DMS53 treated with DMSO at 0.1 percent for 48 hours (cell line): ENCODE results near the gene SKP1.

Experiments used
- DNase-seq: peaks from one replicate; lab custom pipeline; 2025; ENCODE audit not compliant: unreplicated experiment; lab: John Stamatoyannopoulos, UW

The SKP1 gene

DNA sequence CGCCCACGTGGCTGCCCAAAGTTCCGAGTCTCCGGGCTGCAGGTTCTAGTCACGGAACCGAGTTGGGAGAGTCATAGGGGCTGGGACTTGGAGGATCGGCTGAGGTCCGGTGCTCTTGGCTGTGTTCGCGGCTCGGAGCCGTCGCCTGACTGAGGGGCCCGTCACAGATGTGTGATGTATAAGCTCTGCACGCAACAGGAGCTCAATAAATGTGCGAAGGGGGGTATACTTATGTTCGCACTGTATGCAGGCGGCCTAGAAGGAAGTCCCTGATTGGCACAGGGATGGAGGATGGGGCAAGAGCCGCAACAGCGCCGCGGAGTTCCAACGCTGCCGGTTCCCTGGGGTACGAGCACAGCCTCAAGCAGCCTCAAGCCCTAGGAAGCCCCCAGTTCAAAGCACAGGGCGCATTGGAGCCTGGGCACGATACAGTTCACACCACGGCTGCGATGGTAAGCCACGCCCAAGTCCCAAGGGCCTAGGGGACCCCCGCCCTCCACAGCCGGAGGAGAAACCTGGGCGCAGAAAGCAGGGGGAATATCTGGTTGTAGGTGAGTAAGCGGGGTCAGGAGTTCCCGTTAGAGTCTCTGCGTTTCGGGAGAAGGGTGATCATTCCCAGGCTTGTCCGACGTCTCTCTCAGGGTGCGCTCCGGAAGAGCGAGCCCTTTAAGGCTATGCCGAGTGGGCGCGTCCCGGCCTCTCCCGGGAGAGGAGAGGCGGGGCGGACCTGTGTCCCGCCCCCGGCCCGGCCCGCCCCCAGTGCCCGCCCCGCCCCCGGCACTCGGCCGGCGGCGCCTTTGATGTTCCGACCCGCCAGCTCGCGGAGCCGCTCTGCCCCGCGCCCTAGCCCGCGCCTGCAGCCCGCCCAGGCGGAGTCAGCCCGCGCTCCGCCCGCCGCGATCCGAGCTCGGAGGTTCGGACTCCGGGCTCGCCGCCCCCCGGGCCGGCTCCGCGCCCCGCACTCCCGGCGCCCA lies 62.6 kb downstream of the SKP1 start, which contains the start of gene TCF7:
Gene TCF7, plus strand, starts transcription at position 780 of the 974 bp plus-strand sequence. CDS start 226 bp downstream, outside the sequence.
- peak; percentile 57 for DNase-seq

DNA sequence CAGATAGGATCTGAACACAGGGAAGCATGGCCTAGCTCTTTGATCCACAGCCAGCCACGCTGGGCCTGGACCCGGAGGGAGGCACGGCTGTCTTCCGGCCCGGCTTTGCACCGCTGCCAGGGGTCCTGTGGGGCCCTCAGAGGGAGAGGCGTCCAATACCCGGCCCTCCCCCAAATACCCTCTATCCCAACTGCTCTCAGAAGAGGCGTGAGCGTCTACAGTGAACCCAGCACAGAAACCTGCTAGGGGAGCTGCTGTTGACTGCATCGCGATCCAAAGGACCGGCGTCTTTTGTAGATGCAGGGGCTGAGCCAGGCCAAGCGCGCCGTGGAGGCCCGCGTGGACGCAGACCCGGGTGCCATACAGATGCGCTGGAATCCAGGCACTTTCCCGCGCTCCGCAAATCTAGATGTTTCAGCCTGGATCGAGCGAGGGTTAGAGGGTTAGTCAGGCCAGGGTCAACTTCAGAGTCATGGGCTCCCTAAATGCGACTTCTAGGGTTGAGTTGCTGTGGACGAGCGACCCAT lies 63.3 kb downstream of the SKP1 start:
- DNase-seq: no peak

DNA sequence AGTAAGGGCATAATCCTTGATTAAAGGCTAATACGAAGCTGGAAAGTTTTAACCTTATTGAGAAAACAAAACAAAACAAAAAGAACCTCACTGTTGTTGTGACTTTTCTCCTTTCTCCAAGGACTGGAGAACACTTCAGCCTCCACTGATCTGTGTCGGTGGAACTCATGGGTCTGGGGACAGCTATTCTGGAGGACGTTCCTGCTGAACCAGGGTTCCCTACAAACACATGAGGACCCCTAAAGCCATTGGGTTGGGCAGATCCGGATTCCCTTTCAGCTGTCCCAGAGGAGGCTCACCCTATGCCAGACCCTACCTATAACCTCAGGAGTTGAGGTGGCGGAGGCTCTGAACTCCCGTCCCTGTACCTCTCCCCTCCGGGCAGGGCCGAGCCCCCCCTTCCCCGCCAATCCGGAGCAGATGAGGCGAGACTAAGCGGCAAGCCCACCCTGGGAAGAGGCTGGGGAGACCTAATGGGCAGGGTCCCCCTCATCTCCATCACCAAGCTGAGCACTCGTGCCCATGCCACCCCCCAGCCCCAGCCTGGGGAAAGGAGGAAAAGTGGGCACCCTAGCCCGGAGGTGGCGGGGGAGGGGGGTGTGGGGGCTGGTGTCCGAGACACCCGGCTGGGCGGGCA lies 63.9 kb downstream of the SKP1 start:
- no peak for DNase-seq

DNA sequence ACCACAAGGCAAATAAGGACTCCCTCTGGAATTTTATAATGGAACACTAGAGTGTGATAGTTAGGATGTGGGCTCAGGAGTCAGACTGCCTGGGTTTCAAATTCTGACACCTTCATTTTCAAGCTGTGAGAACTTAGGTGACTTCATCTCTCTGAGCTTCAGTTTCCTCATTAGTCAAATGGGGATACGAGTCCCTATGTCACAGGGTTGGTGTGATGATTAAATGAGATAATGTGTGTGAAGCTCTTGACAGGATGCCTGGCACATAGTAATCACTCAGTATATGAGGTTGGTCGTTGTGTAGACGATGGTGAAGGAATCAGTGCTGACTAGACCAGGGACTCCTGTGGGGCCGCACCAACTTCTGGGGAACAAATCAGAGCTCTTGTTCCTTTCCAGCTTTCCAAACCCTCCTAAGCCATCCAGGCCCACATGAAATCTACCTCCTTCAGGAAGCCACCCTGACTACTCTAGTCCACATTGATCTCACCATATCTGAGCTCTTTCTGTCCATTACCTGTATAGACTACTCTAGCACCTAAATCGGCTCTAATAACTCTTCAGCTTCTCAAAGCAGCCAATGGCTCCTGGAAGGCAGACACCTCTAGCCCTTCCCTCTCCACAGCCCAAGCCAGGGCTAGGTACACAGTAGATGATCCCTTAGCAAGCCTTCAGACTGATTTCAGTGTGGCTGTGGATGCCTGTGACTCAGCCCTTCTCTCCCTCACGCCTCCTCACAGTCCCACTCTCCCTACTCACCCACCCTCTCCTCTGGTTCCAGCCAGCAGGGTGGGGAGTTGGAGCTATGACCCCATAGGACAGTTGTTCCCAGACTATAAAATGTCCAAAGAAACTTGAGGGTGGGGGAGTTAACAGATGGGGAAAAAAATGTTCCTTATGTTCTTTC lies 64.8 kb downstream of the SKP1 start:
- DNase-seq: no peak

DNA sequence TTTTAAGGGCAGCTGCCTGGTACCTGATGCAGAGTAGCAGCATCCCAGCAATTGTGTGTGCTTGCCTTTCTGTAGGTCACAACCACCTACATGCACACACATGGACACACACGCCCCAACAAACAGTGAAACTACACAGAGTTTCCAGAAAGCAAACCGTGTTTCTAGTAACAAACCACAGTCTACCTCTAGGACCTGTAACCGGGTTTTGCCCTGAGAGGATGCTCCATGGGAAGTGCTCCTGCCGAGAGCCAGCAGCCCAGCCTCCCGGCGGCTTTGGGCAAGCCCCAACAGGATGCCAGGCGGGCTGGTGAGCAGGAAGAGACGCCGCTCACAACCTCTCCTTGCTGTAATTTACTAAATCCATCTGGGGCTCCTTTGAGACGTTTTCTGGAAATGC lies 66.4 kb downstream of the SKP1 start:
- no peak for DNase-seq

DNA sequence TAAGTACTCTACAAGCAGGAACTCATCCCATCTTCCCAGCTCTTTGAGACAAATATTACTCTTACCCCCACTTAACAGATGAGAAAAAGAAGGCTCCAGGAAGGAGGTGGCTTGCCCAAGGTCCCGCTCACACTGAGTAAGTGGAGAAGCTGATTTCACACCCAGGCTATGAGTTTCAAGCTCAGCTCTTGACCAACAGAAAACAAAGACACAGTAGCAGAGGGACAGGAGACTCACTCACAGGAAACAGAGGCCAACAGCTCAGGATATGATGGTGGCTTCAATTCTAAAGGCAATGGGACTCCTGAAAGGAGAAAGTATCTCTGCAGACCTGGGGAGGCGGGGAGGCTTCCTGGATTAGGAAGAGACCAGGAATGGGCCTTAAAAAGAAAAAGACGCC lies 69.0 kb downstream of the SKP1 start:
- DNase-seq: no peak

DNA sequence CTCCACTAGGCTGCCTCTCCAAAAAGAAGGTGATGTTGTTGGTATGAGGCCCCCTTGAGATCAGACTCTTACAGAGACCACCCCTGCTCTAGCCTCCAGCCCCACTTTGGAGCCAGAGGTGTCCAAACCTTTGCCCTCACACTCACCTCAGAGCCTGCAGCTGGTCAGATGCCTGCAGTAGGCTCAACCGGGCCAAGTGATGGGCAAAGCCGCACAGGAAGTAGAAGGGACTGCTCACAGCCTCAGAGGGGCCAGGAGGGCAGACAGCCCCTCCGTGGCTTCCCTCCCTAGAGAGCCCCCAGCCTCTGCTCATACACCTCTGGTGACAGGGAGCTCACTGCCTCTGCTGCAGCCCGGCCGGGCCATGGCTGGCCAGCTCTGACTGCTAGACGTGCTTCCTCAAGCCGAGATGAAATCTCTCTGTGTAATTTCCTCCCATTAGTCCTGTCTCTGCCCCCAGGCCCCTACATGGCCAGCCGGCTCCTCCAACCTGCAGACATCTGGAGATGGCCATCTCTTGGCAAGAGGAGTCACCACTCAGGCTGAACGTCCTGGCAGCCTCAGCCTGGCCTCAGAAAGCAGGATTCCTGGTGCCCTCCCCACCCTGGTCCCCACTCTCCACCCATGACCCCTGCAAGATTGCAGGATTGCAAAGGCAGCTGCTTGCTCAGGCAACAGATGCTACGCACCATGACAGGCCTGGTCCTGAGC lies 69.6 kb downstream of the SKP1 start:
- DNase-seq: no peak

DNA sequence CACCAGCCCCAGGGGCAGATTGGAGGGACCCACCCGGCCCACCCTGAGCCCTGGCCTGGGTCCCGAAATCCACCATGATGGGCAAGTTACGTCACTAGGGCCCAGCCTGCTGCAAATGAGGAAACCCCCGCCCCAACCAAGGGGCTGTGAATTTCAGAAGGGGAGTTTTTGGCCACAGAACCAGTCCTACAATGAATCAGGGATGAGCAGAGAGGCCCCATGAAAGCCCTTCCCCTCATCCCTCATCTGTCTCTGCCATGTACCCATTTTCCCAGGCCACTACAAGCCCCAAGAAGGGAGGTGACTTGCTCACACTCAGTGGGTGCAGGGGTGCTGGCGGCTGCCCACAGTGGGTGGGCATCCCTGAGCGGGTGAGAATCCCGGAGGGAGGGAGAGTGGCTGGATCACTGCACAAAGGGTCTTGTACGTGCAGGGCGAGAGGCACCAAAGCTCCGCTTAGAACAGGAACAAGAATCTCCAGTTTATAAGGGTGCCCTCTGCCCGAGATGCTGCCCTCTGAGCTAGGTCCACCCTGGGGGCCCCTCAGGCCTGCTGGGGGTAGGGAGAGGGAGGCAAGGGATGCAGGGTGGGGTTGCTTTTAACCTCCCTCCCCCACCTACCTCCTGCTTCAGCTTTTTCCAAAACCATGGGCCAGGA lies 72.6 kb downstream of the SKP1 start:
- DNase-seq: no peak

DNA sequence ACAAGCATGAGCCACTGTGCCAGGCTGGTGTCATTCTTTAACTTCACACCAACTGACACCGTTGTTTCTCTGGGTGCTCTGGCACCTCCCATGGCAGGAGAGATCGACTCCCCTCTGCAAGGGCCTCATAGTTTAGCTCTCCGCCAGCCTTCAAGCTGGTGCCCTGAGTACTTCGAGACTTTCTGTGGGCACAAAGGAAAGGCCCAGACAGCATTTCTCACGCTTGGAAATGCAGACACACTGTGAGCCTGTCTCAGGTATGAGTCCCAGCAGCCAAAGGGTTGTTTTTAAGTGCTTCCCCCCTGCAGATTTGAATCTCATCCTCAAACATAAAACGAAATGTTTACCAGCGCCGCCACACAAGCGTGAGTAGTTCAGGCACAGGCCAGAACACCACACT lies 73.4 kb downstream of the SKP1 start:
- no peak for DNase-seq

DNA sequence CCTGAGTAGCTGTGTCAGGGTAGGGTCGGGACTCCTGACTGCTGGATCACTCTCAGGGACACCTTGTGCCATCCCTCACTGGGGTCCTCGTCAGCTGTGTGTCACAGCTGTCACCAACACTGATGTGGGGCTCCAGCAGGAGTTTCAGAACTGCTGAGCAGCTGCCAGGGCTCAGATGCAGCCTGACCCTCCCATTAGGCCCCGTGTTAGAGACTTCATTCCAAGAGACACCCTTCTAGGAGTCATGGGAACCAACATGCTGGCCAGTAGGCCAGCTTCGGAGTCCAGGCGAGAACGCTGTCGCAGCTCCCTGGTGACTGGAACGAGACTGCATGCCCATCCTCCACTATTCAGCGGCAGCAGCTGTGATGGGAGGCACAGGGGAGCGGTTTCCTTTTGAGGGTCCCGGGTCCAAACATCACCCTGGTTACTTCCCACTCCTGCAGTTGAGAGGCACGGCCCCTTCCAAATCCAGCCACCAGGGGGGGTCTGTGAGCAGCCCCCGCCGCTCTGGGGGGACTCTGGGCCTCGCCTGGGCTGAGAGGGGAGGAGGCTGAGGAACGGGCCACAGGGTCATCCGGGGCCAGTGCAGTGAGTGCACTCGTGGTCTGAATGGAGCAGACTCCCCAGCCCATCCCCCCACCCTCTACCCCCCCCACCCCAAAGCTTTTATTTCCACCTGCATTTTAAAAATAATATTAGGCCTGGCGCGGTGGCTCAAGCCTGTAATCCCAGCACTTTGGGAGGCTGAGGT lies 74.9 kb downstream of the SKP1 start:
- no peak for DNase-seq

DNA sequence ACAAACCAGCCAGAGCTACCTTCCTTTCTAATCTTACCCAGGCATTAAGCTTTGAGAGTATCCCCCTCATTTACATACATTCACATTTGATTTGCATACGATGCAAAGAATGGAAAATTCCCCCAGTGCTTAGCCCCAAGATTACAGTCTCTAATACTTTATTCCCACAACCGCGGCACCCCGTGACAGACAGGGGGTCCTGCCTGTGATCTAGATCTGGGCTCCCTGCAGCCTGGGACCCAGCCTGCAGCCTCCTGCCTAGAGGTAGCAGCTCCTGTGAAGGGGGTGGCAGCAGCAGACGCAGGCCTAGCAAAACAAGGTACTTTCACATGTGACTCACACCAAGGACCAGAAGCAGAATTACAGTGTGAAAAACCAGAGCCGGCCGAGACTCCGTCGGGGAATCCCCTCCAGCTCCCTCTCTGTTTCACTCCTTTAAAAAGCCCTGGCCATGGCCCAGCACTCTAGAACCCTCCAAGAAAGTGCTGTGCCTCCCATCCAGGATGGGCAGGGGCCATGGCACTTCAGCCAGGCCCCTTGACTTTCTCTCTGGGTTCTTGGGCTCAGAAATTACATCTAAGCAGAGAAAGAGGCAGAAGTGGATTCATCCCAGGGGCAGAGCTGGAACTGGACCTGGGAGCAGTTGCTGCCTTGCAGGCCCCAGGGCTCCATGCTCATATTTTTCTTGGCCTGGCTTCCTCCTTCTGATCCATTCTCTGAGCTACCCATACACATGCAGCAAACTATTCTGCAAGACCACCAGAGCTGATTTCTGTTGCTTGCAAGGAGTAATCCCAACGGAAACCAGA lies 76.3 kb downstream of the SKP1 start:
- no peak for DNase-seq

DNA sequence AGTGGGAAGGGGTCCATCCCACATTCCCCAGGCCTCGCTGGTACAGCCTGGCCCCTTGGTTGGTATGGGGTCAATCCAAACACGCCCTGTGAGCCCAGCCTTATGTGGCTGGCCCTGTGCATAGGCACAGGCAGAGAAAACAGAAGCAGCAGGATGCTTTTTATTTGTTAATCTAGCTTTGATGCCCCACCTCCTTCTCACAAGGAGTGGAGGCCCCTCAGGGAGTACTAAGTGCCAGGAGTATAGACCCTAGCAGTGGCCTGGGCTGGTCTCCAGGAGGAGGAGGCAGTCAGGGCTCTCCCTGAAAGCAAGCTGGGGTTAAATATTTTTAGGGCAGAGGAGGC lies 76.8 kb downstream of the SKP1 start:
- no peak for DNase-seq

DNA sequence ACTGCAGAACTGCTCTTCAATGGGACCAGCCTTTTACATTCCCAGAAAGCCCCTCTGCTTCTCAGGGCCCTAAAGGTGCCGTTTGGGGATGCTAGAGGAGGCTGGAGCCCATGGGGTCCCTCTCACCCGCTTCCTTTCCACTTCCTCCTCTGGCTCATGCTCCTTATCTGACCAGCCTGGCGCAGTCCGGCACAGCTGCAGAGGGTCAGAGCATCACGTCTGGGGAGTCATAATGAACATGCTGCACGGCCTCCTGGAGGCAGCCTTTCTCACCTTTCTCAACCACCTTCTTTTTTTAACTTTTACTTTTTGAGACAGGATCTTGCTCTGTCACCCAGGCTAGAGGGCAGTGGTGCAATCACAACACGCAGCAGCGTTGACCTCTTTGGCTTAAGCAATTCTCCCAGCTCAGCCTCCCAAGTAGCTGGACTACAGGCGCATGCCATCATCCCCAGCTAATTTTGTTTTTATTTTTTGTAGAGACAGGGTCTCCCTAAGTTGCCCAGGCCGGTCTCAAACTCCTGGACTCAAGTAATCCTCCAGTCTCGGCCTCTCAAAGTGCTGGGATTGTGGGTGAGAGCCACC lies 77.4 kb downstream of the SKP1 start:
- no peak for DNase-seq
